ENCODE measurements around the gene ATG10. TPM values are rescaled to one million over a fixed set of nuclear protein-coding genes. Genes with fewer than 3 reads are reported as not detected.

Gene ATG10
- total and polyA plus RNA-seq, 2 donors = 6.1 to 14.5 TPM

GRCh38 chr5:82158755-82159413 lies 187.1 kb downstream of the ATG10 start:
- WGBS = 97% methylated on average over 3 of the region's 3 CpGs

GRCh38 chr5:82160948-82161347 lies 189.1 kb downstream of the ATG10 start:
- no peak overlapping the region for H3K4me3 ChIP-seq (ENCODE audit: low read depth, low read length)
- H3K4me1 ChIP-seq (ENCODE audit: insufficient read depth) = no peaks in the 10 kb centered on the region
- DNase-seq (ENCODE audit: extremely low spot score) = no peak
- H3K36me3 ChIP-seq (ENCODE audit: insufficient read depth) = no peaks in the 10 kb centered on the region
- H3K27ac ChIP-seq (ENCODE audit: low read depth) = no peak overlapping the region

More at GRCh38 chr5:82158755-82159413, 187.1 kb downstream of the ATG10 start:
- no peaks in the 10 kb centered on the region for H3K36me3 ChIP-seq (ENCODE audit: insufficient read depth)
- H3K4me3 ChIP-seq (ENCODE audit: low read depth, low read length) = no peak overlapping the region
- no peak overlapping the region for H3K27ac ChIP-seq (ENCODE audit: low read depth)
- no peak for DNase-seq (ENCODE audit: extremely low spot score)
- no peaks in the 10 kb centered on the region for H3K4me1 ChIP-seq (ENCODE audit: insufficient read depth)

- no peak overlapping the region for H3K27ac ChIP-seq (ENCODE audit: low read depth)
- no peak overlapping the region for H3K4me3 ChIP-seq (ENCODE audit: low read depth, low read length)
- DNase-seq (ENCODE audit: extremely low spot score) = no peak
- 93% methylated on average over 4 of the region's 4 CpGs for WGBS
- no peaks in the 10 kb centered on the region for H3K4me1 ChIP-seq (ENCODE audit: insufficient read depth)
- H3K36me3 ChIP-seq (ENCODE audit: insufficient read depth) = no peaks in the 10 kb centered on the region
These were observed 190.8 kb downstream of the ATG10 start for GRCh38 chr5:82162573-82162972.

- Histone ChIP-seq H3K36me3 (ENCODE audit: insufficient read depth) (no peaks in the 10 kb centered on the region), H3K4me1 (ENCODE audit: insufficient read depth) (no peaks in the 10 kb centered on the region), H3K27ac (ENCODE audit: low read depth) (no peak overlapping the region), H3K4me3 (ENCODE audit: low read depth, low read length) (no peak overlapping the region)
- DNase-seq (ENCODE audit: extremely low spot score) = no peak
These were observed 191.8 kb downstream of the ATG10 start for GRCh38 chr5:82163452-82164175.

GRCh38 chr5:82164176-82164976 lies 192.6 kb downstream of the ATG10 start:
- WGBS = 65% methylated on average over 6 of the region's 6 CpGs
- no peak overlapping the region for H3K4me3 ChIP-seq (ENCODE audit: low read depth, low read length)
- DNase-seq (ENCODE audit: extremely low spot score) = no peak
- no peaks in the 10 kb centered on the region for H3K4me1 ChIP-seq (ENCODE audit: insufficient read depth)
- no peak overlapping the region for H3K27ac ChIP-seq (ENCODE audit: low read depth)
- H3K36me3 ChIP-seq (ENCODE audit: insufficient read depth) = no peaks in the 10 kb centered on the region

GRCh38 chr5:82164977-82165713 lies 193.3 kb downstream of the ATG10 start:
- Histone ChIP-seq H3K4me3 (ENCODE audit: low read depth, low read length) (no peak overlapping the region), H3K27ac (ENCODE audit: low read depth) (no peak overlapping the region), H3K36me3 (ENCODE audit: insufficient read depth) (no peaks in the 10 kb centered on the region), H3K4me1 (ENCODE audit: insufficient read depth) (no peaks in the 10 kb centered on the region)
- WGBS = 49% methylated on average over 3 of the region's 3 CpGs
- peak; percentile 32 for DNase-seq (ENCODE audit: extremely low spot score)

- Histone ChIP-seq H3K36me3 (ENCODE audit: insufficient read depth) (no peaks in the 10 kb centered on the region), H3K4me3 (ENCODE audit: low read depth, low read length) (no peak overlapping the region), H3K4me1 (ENCODE audit: insufficient read depth) (no peaks in the 10 kb centered on the region), H3K27ac (ENCODE audit: low read depth) (no peak overlapping the region)
- peak; percentile 86 for DNase-seq (ENCODE audit: extremely low spot score)
- 52% methylated on average over 3 of the region's 3 CpGs for WGBS
These were observed 194.1 kb downstream of the ATG10 start for GRCh38 chr5:82165740-82166530.

GRCh38 chr5:82167372-82167935 lies 195.6 kb downstream of the ATG10 start:
- Histone ChIP-seq H3K4me3 (ENCODE audit: low read depth, low read length) (no peak overlapping the region), H3K4me1 (ENCODE audit: insufficient read depth) (no peaks in the 10 kb centered on the region), H3K36me3 (ENCODE audit: insufficient read depth) (no peaks in the 10 kb centered on the region), H3K27ac (ENCODE audit: low read depth) (no peak overlapping the region)
- 35% methylated on average over 3 of the region's 3 CpGs for WGBS
- DNase-seq (ENCODE audit: extremely low spot score) = no peak

GRCh38 chr5:82168294-82168693 lies 196.5 kb downstream of the ATG10 start:
- Histone ChIP-seq H3K36me3 (ENCODE audit: insufficient read depth) (no peaks in the 10 kb centered on the region), H3K27ac (ENCODE audit: low read depth) (no peak overlapping the region), H3K4me1 (ENCODE audit: insufficient read depth) (no peaks in the 10 kb centered on the region), H3K4me3 (ENCODE audit: low read depth, low read length) (no peak overlapping the region)
- DNase-seq (ENCODE audit: extremely low spot score) = no peak

- Histone ChIP-seq H3K4me3 (ENCODE audit: low read depth, low read length) (no peak overlapping the region), H3K4me1 (ENCODE audit: insufficient read depth) (no peaks in the 10 kb centered on the region), H3K27ac (ENCODE audit: low read depth) (no peak overlapping the region), H3K36me3 (ENCODE audit: insufficient read depth) (no peaks in the 10 kb centered on the region)
- no peak for DNase-seq (ENCODE audit: extremely low spot score)
- 99% methylated on average over 1 of the region's 1 CpG for WGBS
These were observed 198.1 kb downstream of the ATG10 start for GRCh38 chr5:82169892-82170291.

GRCh38 chr5:82174128-82174918 lies 202.5 kb downstream of the ATG10 start:
- WGBS = 63% methylated on average over 3 of the region's 3 CpGs
- DNase-seq (ENCODE audit: extremely low spot score) = no peak

GRCh38 chr5:82174919-82175219 lies 203.0 kb downstream of the ATG10 start:
- Histone ChIP-seq H3K4me1 (ENCODE audit: insufficient read depth) (no peaks in the 10 kb centered on the region), H3K4me3 (ENCODE audit: low read depth, low read length) (no peak overlapping the region), H3K36me3 (ENCODE audit: insufficient read depth) (no peaks in the 10 kb centered on the region), H3K27ac (ENCODE audit: low read depth) (no peak overlapping the region)
- no peak for DNase-seq (ENCODE audit: extremely low spot score)
- 99% methylated on average over 1 of the region's 1 CpG for WGBS

More at GRCh38 chr5:82174128-82174918, 202.5 kb downstream of the ATG10 start:
- Histone ChIP-seq H3K4me3 (ENCODE audit: low read depth, low read length) (no peak overlapping the region), H3K27ac (ENCODE audit: low read depth) (peak overlapping the region; percentile 10), H3K36me3 (ENCODE audit: insufficient read depth) (no peaks in the 10 kb centered on the region), H3K4me1 (ENCODE audit: insufficient read depth) (no peaks in the 10 kb centered on the region)

Measured in urinary bladder (tissue), 4 donors.